Brain microvascular endothelial cell (primary cell): Measurements from ENCODE around the gene ANKRD65.
"Not testable (repeated sequence)": the region's sequence is repeated elsewhere in the genome, so short reads cannot be mapped to it uniquely, and the experiment has no call there.

Experiments
- DNase-seq: peaks from one replicate; pipeline ENCODE4 v3.0.0-alpha.2; 2020
- H3K27ac ChIP-seq: fragments of 250-450 bp; sonication (Bioruptor Pico); 2 replicates; pipeline ENCODE4 v1.5.1; 2020; ENCODE audit warnings: mild to moderate bottlenecking, moderate library complexity
- H3K27me3 ChIP-seq: fragments of 250-450 bp; sonication (Bioruptor Pico); replicated peaks from 2 replicates; pipeline ENCODE4 v1.5.1; 2020; ENCODE audit warnings: mild to moderate bottlenecking
- H3K36me3 ChIP-seq: fragments of 250-450 bp; sonication (Bioruptor Pico); replicated peaks from 2 replicates; pipeline ENCODE4 v1.5.1; 2020; ENCODE audit warnings: mild to moderate bottlenecking
- H3K4me3 ChIP-seq: 2 replicates; pipeline ENCODE4 v1.5.1; 2011; ENCODE audit warnings: low read depth, mild to moderate bottlenecking, control low read depth, low read length, moderate library complexity
- CTCF ChIP-seq: IDR thresholded peaks from 2 replicates; pipeline ENCODE4 v1.5.1; 2011; ENCODE audit warnings: low read depth, mild to moderate bottlenecking, moderate library complexity, low read length, control low read depth, inconsistent platforms; ENCODE audit errors: missing control alignments
- in situ Hi-C: cut with HindIII; loops from 2 replicates; pipeline ENCODE4 v1.10.0; 2017; ENCODE audit warnings: low sequenced_read_pairs, low pct_ligation_motif_present

The ANKRD65 gene

GRCh38 chr1:1418464-1419362 is 2.4 kb downstream of the ANKRD65 start:
- TF ChIP-seq CTCF, result no peak
- Histone ChIP-seq H3K36me3 (no peaks in the 10 kb centered on the region), H3K27ac (no peak overlapping the region), H3K4me3 (no peak overlapping the region), H3K27me3 (no peaks in the 10 kb centered on the region)
- DNase-seq, result no peak
- in situ Hi-C loops, result no loop called here

DNA sequence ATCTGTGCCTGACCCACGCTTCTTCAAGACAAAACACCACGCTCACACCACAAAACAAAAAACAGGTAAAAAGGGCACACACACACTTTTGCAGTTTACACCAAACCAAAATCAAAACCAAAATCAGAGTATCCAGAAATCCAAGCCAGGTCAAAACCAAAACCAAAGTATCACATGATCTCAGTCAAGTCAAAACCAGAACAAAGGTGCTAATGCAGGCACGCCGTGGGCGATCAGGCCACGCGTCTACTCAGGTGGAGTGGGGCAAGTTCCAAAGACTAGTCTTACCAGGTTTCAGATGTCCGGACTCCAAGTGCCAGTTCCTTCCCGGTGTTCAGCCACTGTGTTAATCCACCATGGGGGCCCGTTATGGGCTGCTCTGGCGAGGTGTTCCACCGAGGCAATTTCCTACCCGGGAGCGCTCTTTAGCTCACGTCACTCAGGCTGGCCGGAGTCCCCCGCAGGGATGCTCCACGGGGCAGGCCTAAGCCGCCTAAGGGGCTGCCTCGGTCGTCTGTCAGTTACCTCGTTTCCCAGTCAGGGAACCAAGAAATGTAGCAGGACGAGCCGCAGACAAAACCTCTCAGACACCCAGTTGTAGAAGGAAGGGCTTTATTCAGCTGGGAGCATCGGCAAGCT is 3.1 kb downstream of the ANKRD65 start:
- H3K36me3 ChIP-seq, H3K4me3 ChIP-seq, H3K27ac ChIP-seq, H3K27me3 ChIP-seq, in situ Hi-C loops, DNase-seq: not testable (repeated sequence)

- H3K27ac ChIP-seq, H3K27me3 ChIP-seq, H3K4me3 ChIP-seq, DNase-seq, H3K36me3 ChIP-seq, in situ Hi-C loops: not testable (repeated sequence)
These were observed 3.7 kb downstream of the ANKRD65 start for GRCh38 chr1:1417396-1417795.

DNA sequence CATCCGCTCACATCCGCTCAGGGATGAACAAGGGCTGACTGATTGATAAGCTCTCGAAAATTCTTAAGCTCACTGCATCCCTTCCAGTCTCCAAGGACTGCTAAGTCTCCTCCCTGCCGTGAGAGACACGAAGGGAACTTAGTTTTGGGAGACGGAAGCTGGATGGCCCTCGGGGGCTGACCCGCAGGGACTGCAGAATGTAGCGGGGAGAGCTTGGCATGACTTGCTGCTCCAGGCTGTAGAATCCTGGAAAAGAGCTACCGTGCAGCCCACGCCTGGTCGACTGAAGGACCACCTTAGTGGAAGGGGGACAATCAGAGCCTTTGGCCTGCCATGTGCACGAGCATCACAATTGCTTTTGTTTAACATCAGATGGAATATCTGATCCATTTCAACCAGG is 5.3 kb downstream of the ANKRD65 start:
- Histone ChIP-seq H3K36me3 (no peaks in the 10 kb centered on the region), H3K4me3 (no peak overlapping the region), H3K27ac (no peak overlapping the region), H3K27me3 (no peaks in the 10 kb centered on the region)
- no peak for TF ChIP-seq CTCF
- in situ Hi-C loops, result no loop called here
- DNase-seq, result no peak

DNA sequence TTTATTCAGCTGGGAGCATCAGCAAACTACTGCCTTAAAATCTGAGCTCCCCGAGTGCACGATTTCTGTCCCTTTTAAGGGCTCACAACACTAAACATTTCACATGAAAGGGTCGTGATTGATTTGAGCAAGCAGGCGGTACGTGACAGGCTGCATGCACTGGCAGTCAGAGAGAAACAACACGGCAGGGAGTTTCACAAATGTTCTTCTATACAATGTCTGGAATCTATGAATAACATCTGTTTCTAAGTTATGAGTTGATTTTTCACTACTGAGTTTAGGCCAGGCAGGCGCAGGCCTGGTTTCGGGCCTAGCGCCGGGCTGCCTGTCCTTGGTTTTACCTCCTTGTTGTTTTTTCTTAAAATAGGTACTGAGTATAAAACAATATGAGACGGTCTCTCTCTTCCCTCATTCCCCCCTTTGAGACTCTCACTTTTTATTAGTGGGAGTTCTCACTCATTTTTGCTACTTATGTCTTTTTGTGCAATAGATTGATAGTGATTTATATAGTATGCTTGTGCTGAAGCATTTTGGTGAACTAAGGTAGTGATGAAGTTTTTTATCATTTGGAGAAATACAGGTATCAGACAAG is 8.7 kb downstream of the ANKRD65 start:
- in situ Hi-C loops, DNase-seq, H3K36me3 ChIP-seq: not testable (repeated sequence)

DNA sequence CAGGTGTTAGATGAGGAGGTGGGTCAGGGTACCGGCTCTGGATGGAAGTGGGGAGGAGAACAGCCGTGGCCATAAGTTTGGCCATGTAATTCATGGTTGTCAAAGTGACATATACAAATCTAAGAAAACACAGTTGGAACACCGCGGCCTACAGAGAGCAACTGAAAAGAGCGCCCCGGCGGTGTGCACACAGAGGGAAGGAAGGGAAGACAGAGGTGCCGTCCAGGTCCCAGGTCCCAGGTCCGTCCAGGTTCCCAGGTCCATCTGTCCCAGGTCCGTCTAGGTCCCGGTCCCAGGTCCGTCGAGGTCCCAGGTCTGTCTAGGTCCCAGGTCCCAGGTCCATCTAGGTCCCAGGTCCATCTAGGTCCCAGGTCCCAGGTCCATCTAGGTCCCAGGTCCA is 9.4 kb downstream of the ANKRD65 start:
- Histone ChIP-seq H3K27me3 (no peaks in the 10 kb centered on the region), H3K4me3 (no peak overlapping the region), H3K36me3 (peaks cover 7% of the 10 kb centered on the region), H3K27ac (no peak overlapping the region)
- DNase-seq, result no peak
- in situ Hi-C loops, result no loop called here
- no peak for TF ChIP-seq CTCF

More for the DNA sequence above, 8.7 kb downstream of the ANKRD65 start:
- not testable (repeated sequence) for H3K27me3 ChIP-seq, H3K4me3 ChIP-seq, H3K27ac ChIP-seq

DNA sequence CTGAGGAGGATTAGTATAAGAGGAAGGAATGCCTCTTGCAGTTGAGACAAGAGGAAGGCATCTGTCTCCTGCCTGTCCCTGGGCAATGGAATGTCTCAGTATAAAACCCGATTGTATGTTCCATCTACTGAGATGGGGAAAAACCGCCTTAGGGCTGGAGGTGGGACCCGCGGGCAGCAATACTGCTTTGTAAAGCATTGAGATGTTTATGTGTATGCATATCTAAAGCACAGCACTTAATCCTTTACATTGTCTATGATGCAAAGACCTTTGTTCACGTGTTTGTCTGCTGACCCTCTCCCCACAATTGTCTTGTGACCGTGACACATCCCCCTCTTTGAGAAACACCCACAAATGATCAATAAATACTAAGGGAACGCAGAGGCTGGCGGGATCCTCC is 10.8 kb downstream of the ANKRD65 start:
- H3K27me3 ChIP-seq, in situ Hi-C loops, H3K27ac ChIP-seq, H3K4me3 ChIP-seq, DNase-seq: not testable (repeated sequence)
- H3K36me3 ChIP-seq, result peaks cover 12% of the 10 kb centered on the region
